H1 (cell line): ENCODE measurements around the gene FPGS. TPM values are rescaled to one million over a fixed set of nuclear protein-coding genes. Genes with fewer than 3 reads are reported as not detected.

Source experiments
- CTCF ChIA-PET: fragments of 300-600 bp; sonication (Branson Sonifier 250); formaldehyde crosslinking; loops from one replicate; lab custom pipeline; 2021; ENCODE audit not compliant: partially characterized antibody; lab: Charles Lee
- POLR2A ChIA-PET: fragments of 300-600 bp; sonication (Branson Sonifier 250); formaldehyde crosslinking; loops from one replicate; lab custom pipeline; 2021; ENCODE audit warnings: inconsistent platforms; ENCODE audit not compliant: partially characterized antibody; lab: Charles Lee
- DNase-seq, 2 experiments: peaks; one replicate each; pipeline versions ENCODE4 v3.0.0 to v3.0.0-alpha.2; 2010 to 2022; ENCODE audit warnings: low spot score in 2 of 2, low read depth in 1 of 2, mixed read lengths in 1 of 2
- FAIRE-seq: peaks from 2 replicates; lab custom pipeline; 2011; peaks lifted over from hg19 to GRCh38; lab: Jason Lieb, UNC
- H2AFZ ChIP-seq: 2 replicates; pipeline ENCODE4 v1.8.1; 2012; ENCODE audit warnings: low read length, inconsistent platforms
- H2AK5ac ChIP-seq: 2 replicates; pipeline ENCODE4 v1.6.1; 2013; ENCODE audit warnings: low read depth, low read length
- H2BK120ac ChIP-seq: replicated peaks from 2 replicates; pipeline ENCODE3; 2013; ENCODE audit warnings: low read depth, low read length, inconsistent platforms
- H2BK12ac ChIP-seq: 2 replicates; pipeline ENCODE4 v1.6.1; 2013; ENCODE audit warnings: low read depth, low read length
- H2BK15ac ChIP-seq: 2 replicates; pipeline ENCODE4 v1.6.1; 2013; ENCODE audit warnings: low read length
- H2BK20ac ChIP-seq: 2 replicates; pipeline ENCODE4 v1.6.1; 2013; ENCODE audit warnings: low read length
- H2BK5ac ChIP-seq: 2 replicates; pipeline ENCODE4 v1.6.1; 2013; ENCODE audit warnings: low read depth, low read length
- H3K14ac ChIP-seq: 2 replicates; pipeline ENCODE4 v1.6.1; 2013; ENCODE audit warnings: inconsistent platforms; ENCODE audit not compliant: insufficient read length
- H3K18ac ChIP-seq: 2 replicates; pipeline ENCODE4 v1.6.1; 2013; ENCODE audit warnings: low read length; ENCODE audit errors: extremely low read depth
- H3K23ac ChIP-seq: 2 replicates; pipeline ENCODE4 v1.6.1; 2013; ENCODE audit warnings: inconsistent platforms; ENCODE audit not compliant: insufficient read length
- H3K23me2 ChIP-seq: 2 replicates; pipeline ENCODE4 v1.6.1; 2013; ENCODE audit warnings: low read depth, low read length
- H3K27ac ChIP-seq: 2 replicates; pipeline ENCODE4 v1.6.1; 2011; ENCODE audit warnings: low read depth, low read length, inconsistent platforms
- H3K27me3 ChIP-seq, 4 experiments: replicated peaks in 1 of 4; 1 replicate in 1 of 4; 2 replicates in 3 of 4; pipeline versions ENCODE4 v1.6.1 to v1.8.1; 2011 to 2013; ENCODE audit warnings: low read length in 3 of 4, mild to moderate bottlenecking in 3 of 4, inconsistent platforms in 2 of 4, mixed read lengths in 2 of 4, moderate library complexity in 1 of 4; ENCODE audit not compliant: control insufficient read depth in 3 of 4, insufficient read depth in 3 of 4; ENCODE audit errors: extremely low read depth in 1 of 4
- H3K36me3 ChIP-seq, 4 experiments: 2 replicates each; pipeline versions ENCODE4 v1.6.1 to v1.8.1; 2011 to 2013; ENCODE audit warnings: mild to moderate bottlenecking in 4 of 4, low read length in 3 of 4, moderate library complexity in 2 of 4, control low read depth in 1 of 4, inconsistent platforms in 1 of 4; ENCODE audit not compliant: insufficient read depth in 4 of 4, control insufficient read depth in 2 of 4
- H3K4ac ChIP-seq: replicated peaks from 2 replicates; pipeline ENCODE3; 2013; ENCODE audit warnings: low read length, low read depth, mixed read lengths, inconsistent platforms; ENCODE audit not compliant: insufficient read length
- H3K4me1 ChIP-seq, 4 experiments: replicated peaks in 1 of 4; 1 replicate in 1 of 4; 2 replicates in 3 of 4; pipeline versions ENCODE4 v1.6.1 to v1.8.1; 2011 to 2013; ENCODE audit warnings: low read length in 3 of 4, inconsistent platforms in 2 of 4, mixed read lengths in 1 of 4; ENCODE audit not compliant: insufficient read depth in 4 of 4, control insufficient read depth in 3 of 4
- H3K4me2 ChIP-seq, 2 experiments: 2 replicates each; pipeline versions ENCODE4 v1.6.1 to v1.8.1; 2011 to 2013; ENCODE audit warnings: low read depth in 2 of 2, low read length in 2 of 2, control low read depth in 1 of 2, inconsistent platforms in 1 of 2, mild to moderate bottlenecking in 1 of 2; ENCODE audit not compliant: insufficient read depth in 1 of 2
- H3K4me3 ChIP-seq, 4 experiments: fragments of 200-600, 300-600 bp in 1 of 4; sonication (generic), shearing (Covaris generic), sonication (Bioruptor Twin) in 1 of 4; 2 replicates each; pipeline versions ENCODE4 v1.5.1 to v1.8.1; 2011 to 2016; ENCODE audit warnings: low read length in 4 of 4, low read depth in 3 of 4, control low read depth in 2 of 4, inconsistent platforms in 2 of 4, mild to moderate bottlenecking in 2 of 4, mixed read lengths in 1 of 4, moderate library complexity in 1 of 4; ENCODE audit not compliant: insufficient read depth in 2 of 4; ENCODE audit errors: extremely low read depth in 1 of 4
- H3K56ac ChIP-seq: replicated peaks from 2 replicates; pipeline ENCODE3; 2013; ENCODE audit warnings: low read depth, mild to moderate bottlenecking, mixed read lengths, low read length, inconsistent platforms; ENCODE audit not compliant: insufficient read length
- H3K79me1 ChIP-seq: 2 replicates; pipeline ENCODE4 v1.6.1; 2013; ENCODE audit warnings: low read depth, low read length, control low read depth
- H3K79me2 ChIP-seq, 2 experiments: 2 replicates each; pipeline versions ENCODE4 v1.6.1 to v1.8.1; 2012 to 2013; ENCODE audit warnings: low read length in 2 of 2, mild to moderate bottlenecking in 2 of 2, inconsistent platforms in 1 of 2; ENCODE audit not compliant: insufficient read depth in 2 of 2, control insufficient read depth in 1 of 2
- H3K9ac ChIP-seq, 4 experiments: replicated peaks in 1 of 4; 1 replicate in 1 of 4; 2 replicates in 3 of 4; pipeline versions ENCODE4 v1.6.1 to v1.8.1; 2011 to 2013; ENCODE audit warnings: low read depth in 3 of 4, low read length in 3 of 4, control low read depth in 2 of 4, mild to moderate bottlenecking in 2 of 4, moderate library complexity in 2 of 4, inconsistent platforms in 1 of 4; ENCODE audit errors: extremely low read depth in 1 of 4
- H3K9me3 ChIP-seq, 2 experiments: 2 replicates each; pipeline versions ENCODE4 v1.6.1 to v1.8.1; 2012 to 2013; ENCODE audit warnings: mild to moderate bottlenecking in 2 of 2, moderate library complexity in 2 of 2, control low read depth in 1 of 2, inconsistent platforms in 1 of 2, low read depth in 1 of 2, low read length in 1 of 2, mixed read lengths in 1 of 2; ENCODE audit not compliant: insufficient read depth in 2 of 2
- H4K20me1 ChIP-seq, 2 experiments: replicated peaks in 1 of 2; 2 replicates each; pipeline versions ENCODE3 to v1.8.1; 2011 to 2013; ENCODE audit warnings: inconsistent platforms in 2 of 2, low read length in 2 of 2, mild to moderate bottlenecking in 1 of 2; ENCODE audit not compliant: insufficient read depth in 2 of 2, control insufficient read depth in 1 of 2
- H4K5ac ChIP-seq: 2 replicates; pipeline ENCODE4 v1.6.1; 2013; ENCODE audit warnings: low read length, low read depth, mixed read lengths, inconsistent platforms; ENCODE audit not compliant: insufficient read length
- H4K8ac ChIP-seq: 2 replicates; pipeline ENCODE4 v1.8.0; 2013; ENCODE audit warnings: mild to moderate bottlenecking, moderate library complexity, low read length, inconsistent platforms; ENCODE audit not compliant: insufficient read depth; ENCODE audit errors: extremely low read depth
- H4K91ac ChIP-seq: replicated peaks from 2 replicates; pipeline ENCODE3; 2013; ENCODE audit warnings: low read length, mixed read lengths, inconsistent platforms; ENCODE audit not compliant: insufficient read length
- RNF2 ChIP-seq: fragments of 200-900, 300-1000 bp; sonication (generic); IDR thresholded peaks from 2 replicates; pipeline ENCODE4 v1.7.1; 2016; ENCODE audit warnings: borderline replicate concordance, low read depth, mild to moderate bottlenecking, antibody characterized with exemption, low read length; ENCODE audit not compliant: poor library complexity, severe bottlenecking; ENCODE audit errors: missing control alignments
- WGBS, 2 experiments: shearing (Covaris generic) in 1 of 2; methylation state at CpG; one replicate each; pipeline versions ENCODE4 v1.1.6 to v1.1.7; 2013 to 2015; ENCODE audit warnings: low lambda C conversion rate in 2 of 2, mixed read lengths in 2 of 2, inconsistent platforms in 1 of 2, low coverage in 1 of 2, missing lambda C conversion rate in 1 of 2; ENCODE audit not compliant: insufficient replicate concordance in 2 of 2, insufficient coverage in 1 of 2, insufficient read length in 1 of 2; ENCODE audit errors: extremely low coverage in 1 of 2, missing lambda C conversion rate in 1 of 2; 5-methylcytosine and 5-hydroxymethylcytosine counted together
- polyA plus RNA-seq, 7 experiments: library from polyadenylated mRNA; depleted of rRNA in 3 of 7; stranded (reverse) in 5 of 7; unstranded in 2 of 7; fragments of >200 nt in 5 of 7; fragments of 200-250 nt in 2 of 7; gene quantifications; 1 replicate in 5 of 7; 2 replicates in 1 of 7; 4 replicates in 1 of 7; pipeline versions ENCODE4 v1.2.1 to v1.2.3, GENCODE V29; 2011 to 2013; ENCODE audit warnings: missing spikeins in 2 of 7, mixed read lengths in 2 of 7
- total RNA-seq: library from RNA; stranded (reverse); fragmentation: NEBNext Ultra II Directional; extraction: Animal tissue kit (Norgen Biotek cat#: 25700); gene quantifications from 2 replicates; pipeline ENCODE4 v1.2.1, GENCODE V29; 2021

Gene FPGS
- total and polyA plus RNA-seq, 2 of the 8 experiments (the other 6 are each of a cell fraction or from before 2014, with no cell fraction given), result 62.4 to 83.0 TPM

- Histone ChIP-seq H2BK15ac (no peak overlapping the region), H2BK5ac (no peak overlapping the region), H3K23me2 (no peaks in the 10 kb centered on the region; the same call in 1 of the 2 replicates), H3K79me2 (no peaks in the 10 kb centered on the region), H3K79me1 (no peaks in the 10 kb centered on the region), H3K9me3 (no peaks in the 10 kb centered on the region), H4K5ac (no peak overlapping the region), H3K23ac (no peak overlapping the region), H3K27ac (no peak overlapping the region), H3K9ac (no peak overlapping the region; a peak in 1 of 7 replicates), H4K91ac (no peak overlapping the region), H2BK20ac (no peak overlapping the region), H3K18ac (0 out of 2 replicates have a peak overlapping the region, but pooled peaks have one; percentile 55), H3K56ac (no peak overlapping the region), H4K20me1 (no peaks in the 10 kb centered on the region), H2BK120ac (no peak overlapping the region), H3K4me2 (peak overlapping the region; percentile 58 to 75), H3K4ac (peak overlapping the region; percentile 3), H4K8ac (no peak overlapping the region), H2BK12ac (no peak overlapping the region), H3K4me1 (peaks cover 4 to 20% (median 11%) of the 10 kb centered on the region in 4 experiments), H3K14ac (no peak overlapping the region), H3K27me3 (no peaks in the 10 kb centered on the region), H3K36me3 (no peaks in the 10 kb centered on the region), H3K4me3 (peak overlapping the region in 2 of 4 experiments; percentile 11 to 68; a peak in 3 of 8 replicates), H2AK5ac (no peak overlapping the region), H2AFZ (peak overlapping the region; percentile 12; the same call in 1 of the 2 replicates)
- FAIRE-seq, result no peak
- TF ChIP-seq RNF2, result no peak
- no peak for DNase-seq
- 14% methylated on average over 17 of the region's 19 CpGs; no CpG with 5 or more reads in 1 of the 2 experiments for WGBS, 2 experiments
- ChIA-PET POLR2A (interaction anchor here (1.0 to 1.9 kb wide), 7 partner anchors 14 to 71 kb away, joined by 3 to 7 read pairs (median 5); partner anchors contain the start of genes CDK9 and FPGS), CTCF (interaction anchor here (0.8 to 14.6 kb wide), 13 partner anchors 8 to 268 kb away, joined by 3 to 227 read pairs (median 5); partner anchors contain the start of genes CDK9, SH2D3C and TOR2A)
Observed at GRCh38 chr9:127771570-127772189, 31.0 kb upstream of the FPGS start.
